Skeletal muscle tissue (tissue), 4 donors: ENCODE data around the gene THSD1. TPM values are rescaled to one million over a fixed set of nuclear protein-coding genes. Genes with fewer than 3 reads are reported as not detected.
"Not testable (repeated sequence)": the region's sequence is repeated elsewhere in the genome, so short reads cannot be mapped to it uniquely, and the experiment has no call there.

Source experiments
- H3K27ac ChIP-seq: one replicate; pipeline ENCODE4 v1.7.0; 2013; ENCODE audit warnings: mild to moderate bottlenecking, low read depth, low read length, inconsistent platforms
- H3K27me3 ChIP-seq, 3 donors: one replicate each; pipeline ENCODE4 v1.7.0; 2013; ENCODE audit warnings: low read length in 3 of 3; ENCODE audit not compliant: control insufficient read depth in 3 of 3, insufficient read depth in 3 of 3
- H3K36me3 ChIP-seq, 3 donors: one replicate each; pipeline ENCODE4 v1.7.0; 2013; ENCODE audit warnings: low read length in 3 of 3; ENCODE audit not compliant: control insufficient read depth in 3 of 3, insufficient read depth in 3 of 3
- H3K4me1 ChIP-seq, 3 donors: one replicate each; pipeline ENCODE4 v1.7.0; 2013; ENCODE audit warnings: low read length in 3 of 3, mild to moderate bottlenecking in 3 of 3; ENCODE audit not compliant: control insufficient read depth in 3 of 3, insufficient read depth in 3 of 3
- H3K4me3 ChIP-seq, 3 donors: one replicate each; pipeline ENCODE4 v1.7.0; 2013; ENCODE audit warnings: low read length in 3 of 3
- H3K9ac ChIP-seq, 3 donors: one replicate each; pipeline ENCODE4 v1.7.0; 2013; ENCODE audit warnings: low read length in 3 of 3, mild to moderate bottlenecking in 3 of 3, moderate library complexity in 2 of 3, low read depth in 1 of 3
- H3K9me3 ChIP-seq, 3 donors: one replicate each; pipeline ENCODE4 v1.7.0; 2013; ENCODE audit warnings: low read length in 3 of 3; ENCODE audit not compliant: control insufficient read depth in 3 of 3
- total RNA-seq: library from RNA; depleted of rRNA; stranded (reverse); fragments of >200 nt; gene quantifications from one replicate; pipeline ENCODE4 v1.2.3, GENCODE V29; 2014
- donor health status: Osteomylitis.

The THSD1 gene
- total RNA-seq, 1 donor from 2014 or later, result 26.6 TPM

- Histone ChIP-seq H3K9me3 (no peaks in the 10 kb centered on the region), H3K27ac (no peak overlapping the region), H3K36me3 (peaks cover 0 to 7% (median 0%) of the 10 kb centered on the region in 3 donors), H3K27me3 (no peaks in the 10 kb centered on the region), H3K9ac (no peak overlapping the region), H3K4me1 (peaks cover 5 to 14% (median 8%) of the 10 kb centered on the region in 3 donors), H3K4me3 (no peak overlapping the region)
Observed at GRCh38 chr13:52393572-52394357, 12.2 kb downstream of the THSD1 start.

DNA sequence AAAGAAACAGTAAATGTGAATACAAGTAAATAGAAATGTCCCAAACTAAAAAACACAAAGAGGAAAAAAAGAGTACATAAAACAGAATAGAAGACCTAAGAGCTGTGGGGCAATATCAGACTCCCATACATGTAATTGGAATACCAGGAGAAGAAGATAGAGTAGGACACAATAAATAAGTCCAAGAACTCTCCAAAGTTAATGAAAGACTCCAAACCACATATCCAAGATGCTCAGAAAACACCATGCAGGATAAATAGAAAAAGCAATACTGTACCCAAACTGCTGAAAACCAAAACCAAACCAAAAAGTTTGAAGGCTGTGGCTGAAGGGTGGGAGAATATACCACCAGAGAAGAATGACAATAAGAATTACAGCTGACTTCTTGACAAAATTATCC, 18.3 kb downstream of the THSD1 start:
- no peak overlapping the region for H3K4me3 ChIP-seq
- no peak overlapping the region for H3K9ac ChIP-seq
- H3K9me3 ChIP-seq, result no peaks in the 10 kb centered on the region
- no peaks in the 10 kb centered on the region for H3K27me3 ChIP-seq
- H3K4me1 ChIP-seq, result peaks cover 0 to 5% (median under 1%) of the 10 kb centered on the region in 3 donors
- no peak overlapping the region for H3K27ac ChIP-seq
- peaks cover 0 to 7% (median 2%) of the 10 kb centered on the region in 3 donors for H3K36me3 ChIP-seq

DNA sequence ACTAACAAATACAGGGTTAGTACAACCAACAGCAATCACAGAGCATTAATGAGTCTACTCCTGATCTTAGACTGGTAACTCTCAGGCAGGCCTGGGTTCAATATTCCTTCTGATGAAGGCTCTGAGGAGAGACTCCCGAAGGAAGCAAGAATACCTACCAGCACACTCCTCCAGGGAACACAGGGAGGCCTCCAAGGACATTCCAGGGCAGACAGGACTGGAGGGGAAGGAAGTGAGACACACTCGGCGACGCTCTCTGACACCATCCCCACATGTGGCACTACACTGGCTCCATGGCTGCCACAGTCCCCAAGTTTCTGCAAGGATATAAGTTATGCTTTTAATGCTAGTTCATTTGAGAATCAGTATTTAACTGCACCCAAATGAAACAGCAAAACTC, 20.1 kb downstream of the THSD1 start:
- H3K9ac ChIP-seq, result no peak overlapping the region
- no peak overlapping the region for H3K4me3 ChIP-seq
- H3K4me1 ChIP-seq, result peaks cover 0 to 5% (median 0%) of the 10 kb centered on the region in 3 donors
- no peak overlapping the region for H3K27ac ChIP-seq
- H3K27me3 ChIP-seq, result no peaks in the 10 kb centered on the region
- H3K9me3 ChIP-seq, result no peaks in the 10 kb centered on the region
- H3K36me3 ChIP-seq, result peaks cover 0 to 7% (median 2%) of the 10 kb centered on the region in 3 donors

DNA sequence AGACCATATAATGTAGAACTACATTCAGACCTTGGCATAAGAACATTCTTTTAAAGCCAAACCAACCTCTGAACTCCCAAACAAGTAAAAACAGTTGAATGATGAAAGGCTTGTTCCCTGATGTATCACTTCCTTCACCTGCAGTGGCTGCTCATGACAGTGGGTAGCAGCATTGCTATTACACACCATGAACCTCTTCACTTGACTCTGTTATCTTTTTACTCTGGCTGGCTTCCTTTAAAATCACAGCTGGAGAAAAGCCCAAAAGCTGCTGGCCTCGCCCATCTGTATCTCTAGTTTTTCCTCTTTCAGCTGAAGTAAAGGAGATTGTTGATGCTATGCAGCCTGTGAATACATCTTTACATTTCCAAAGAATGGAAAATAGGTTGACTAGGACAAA, 22.6 kb downstream of the THSD1 start:
- Histone ChIP-seq H3K27me3 (no peaks in the 10 kb centered on the region), H3K9ac (no peak overlapping the region), H3K4me1 (peaks cover 0 to 5% (median 0%) of the 10 kb centered on the region in 3 donors), H3K27ac (no peak overlapping the region), H3K36me3 (peaks cover under 1 to 7% (median 2%) of the 10 kb centered on the region in 3 donors), H3K9me3 (no peaks in the 10 kb centered on the region), H3K4me3 (no peak overlapping the region)

DNA sequence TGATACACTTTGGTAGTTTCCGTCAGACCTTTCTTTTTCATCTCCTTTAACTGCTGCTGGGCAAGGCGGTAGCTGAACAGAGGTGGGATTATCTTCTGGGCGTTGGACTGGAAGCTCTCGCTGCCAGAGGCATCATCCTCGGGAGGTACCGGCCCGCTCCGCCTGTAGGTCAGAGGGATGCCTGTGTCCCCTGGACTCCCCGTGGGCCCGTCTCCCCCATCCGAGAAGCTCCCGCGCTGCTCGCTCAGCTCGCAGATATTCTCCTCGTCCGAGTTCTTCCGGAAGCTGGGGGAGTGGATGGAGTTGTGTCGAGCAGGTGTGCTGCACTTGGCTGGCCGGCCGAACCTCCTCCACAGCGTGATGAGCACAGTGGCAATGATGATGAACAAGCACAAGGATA, 27.7 kb downstream of the THSD1 start:
- Histone ChIP-seq H3K9me3 (no peaks in the 10 kb centered on the region), H3K4me1 (no peaks in the 10 kb centered on the region), H3K36me3 (peaks cover 4 to 7% (median 6%) of the 10 kb centered on the region in 3 donors), H3K9ac (no peak overlapping the region), H3K4me3 (no peak overlapping the region), H3K27me3 (no peaks in the 10 kb centered on the region), H3K27ac (no peak overlapping the region)

- Histone ChIP-seq H3K4me3 (no peak overlapping the region), H3K9ac (no peak overlapping the region), H3K27ac (no peak overlapping the region), H3K4me1 (no peaks in the 10 kb centered on the region), H3K9me3 (no peaks in the 10 kb centered on the region), H3K27me3 (no peaks in the 10 kb centered on the region), H3K36me3 (peaks cover 4 to 7% (median 6%) of the 10 kb centered on the region in 3 donors)
Observed at GRCh38 chr13:52377898-52378297, 28.1 kb downstream of the THSD1 start.

- no peaks in the 10 kb centered on the region for H3K9me3 ChIP-seq
- H3K27me3 ChIP-seq, result no peaks in the 10 kb centered on the region
- no peak overlapping the region for H3K27ac ChIP-seq
- no peaks in the 10 kb centered on the region for H3K4me1 ChIP-seq
- H3K36me3 ChIP-seq, result peaks cover 4 to 7% (median 6%) of the 10 kb centered on the region in 3 donors
- no peak overlapping the region for H3K4me3 ChIP-seq
- H3K9ac ChIP-seq, result no peak overlapping the region
Observed at GRCh38 chr13:52374873-52375411, 31.0 kb downstream of the THSD1 start.

GRCh38 chr13:52374389-52374788, 31.6 kb downstream of the THSD1 start:
- peaks cover 4 to 7% (median 6%) of the 10 kb centered on the region in 3 donors for H3K36me3 ChIP-seq
- no peak overlapping the region for H3K9ac ChIP-seq
- H3K9me3 ChIP-seq, result no peaks in the 10 kb centered on the region
- no peak overlapping the region for H3K27ac ChIP-seq
- H3K4me1 ChIP-seq, result no peaks in the 10 kb centered on the region
- no peak overlapping the region for H3K4me3 ChIP-seq
- no peaks in the 10 kb centered on the region for H3K27me3 ChIP-seq

- H3K27me3 ChIP-seq, H3K9me3 ChIP-seq, H3K36me3 ChIP-seq, H3K4me3 ChIP-seq, H3K27ac ChIP-seq, H3K9ac ChIP-seq, H3K4me1 ChIP-seq: not testable (repeated sequence)
Observed at GRCh38 chr13:52373277-52373676, 32.7 kb downstream of the THSD1 start.

DNA sequence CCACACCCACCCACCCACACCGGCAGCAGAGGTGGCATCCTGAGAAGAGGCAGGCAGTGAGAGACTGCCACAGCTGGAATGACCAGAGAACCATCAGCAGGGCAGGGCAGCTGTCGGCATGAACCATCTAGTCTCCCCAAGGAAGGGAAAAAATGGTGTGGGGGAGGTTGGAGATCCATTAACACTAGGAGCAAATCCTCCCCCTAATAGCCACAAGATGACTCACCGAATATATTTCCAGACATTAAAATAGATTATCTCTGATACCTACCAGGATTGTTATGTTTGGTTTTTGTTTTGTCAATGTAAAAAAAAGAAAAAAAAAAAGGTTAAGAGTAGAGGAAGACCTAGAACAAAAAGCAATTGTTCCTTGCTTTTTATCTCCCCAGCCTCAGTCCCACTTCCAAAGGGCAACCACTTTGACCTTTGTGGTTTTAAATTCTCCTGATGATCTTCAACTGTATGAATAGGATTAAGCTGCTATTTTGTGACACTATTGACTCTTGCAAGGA, 34.2 kb downstream of the THSD1 start:
- Histone ChIP-seq H3K27ac (no peak overlapping the region), H3K9me3 (no peaks in the 10 kb centered on the region), H3K9ac (no peak overlapping the region), H3K36me3 (no peaks in the 10 kb centered on the region), H3K4me1 (no peaks in the 10 kb centered on the region), H3K4me3 (no peak overlapping the region), H3K27me3 (no peaks in the 10 kb centered on the region)
